Measurements from ENCODE around the gene PTPRM.
A peak's percentile ranks its signal among the peaks of the same experiment; 100 is the strongest.

DNA sequence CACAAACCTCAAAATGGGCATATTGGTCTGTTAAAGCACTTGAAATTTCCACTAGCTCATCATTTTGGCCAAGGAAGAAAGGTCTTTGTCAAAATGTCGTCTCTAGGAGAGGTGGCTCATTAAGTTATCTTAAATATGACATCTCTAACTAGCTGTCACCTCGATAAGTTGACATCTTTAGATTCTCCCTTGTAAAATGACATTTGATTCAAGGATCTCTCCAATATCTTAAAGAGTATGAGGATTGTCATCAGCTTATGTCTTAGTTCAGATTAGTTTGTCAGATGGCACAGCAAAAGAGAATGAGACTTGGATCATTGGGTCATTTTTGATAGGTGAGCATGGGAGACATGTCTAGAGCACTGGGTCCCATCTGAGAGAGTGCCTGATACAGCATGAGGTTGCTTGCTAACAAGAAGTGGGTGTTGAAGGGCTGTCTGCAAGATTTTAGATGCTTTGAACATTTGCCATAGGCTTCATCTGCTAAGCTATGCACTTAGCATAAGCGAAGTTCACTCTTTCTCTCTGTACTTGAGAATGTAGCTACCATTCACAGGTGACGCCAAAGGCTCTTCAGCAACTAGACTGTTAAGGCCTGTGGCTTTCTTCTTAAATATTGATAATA is 12.9 kb downstream of the PTPRM start:
- TF ChIP-seq EZH2 (IDR thresholded peaks at IDR 0.05; ENCODE audit: borderline replicate concordance, insufficient read depth, low read length, poor library complexity, severe bottlenecking), result no peak
- TF ChIP-seq, protein P1, sequence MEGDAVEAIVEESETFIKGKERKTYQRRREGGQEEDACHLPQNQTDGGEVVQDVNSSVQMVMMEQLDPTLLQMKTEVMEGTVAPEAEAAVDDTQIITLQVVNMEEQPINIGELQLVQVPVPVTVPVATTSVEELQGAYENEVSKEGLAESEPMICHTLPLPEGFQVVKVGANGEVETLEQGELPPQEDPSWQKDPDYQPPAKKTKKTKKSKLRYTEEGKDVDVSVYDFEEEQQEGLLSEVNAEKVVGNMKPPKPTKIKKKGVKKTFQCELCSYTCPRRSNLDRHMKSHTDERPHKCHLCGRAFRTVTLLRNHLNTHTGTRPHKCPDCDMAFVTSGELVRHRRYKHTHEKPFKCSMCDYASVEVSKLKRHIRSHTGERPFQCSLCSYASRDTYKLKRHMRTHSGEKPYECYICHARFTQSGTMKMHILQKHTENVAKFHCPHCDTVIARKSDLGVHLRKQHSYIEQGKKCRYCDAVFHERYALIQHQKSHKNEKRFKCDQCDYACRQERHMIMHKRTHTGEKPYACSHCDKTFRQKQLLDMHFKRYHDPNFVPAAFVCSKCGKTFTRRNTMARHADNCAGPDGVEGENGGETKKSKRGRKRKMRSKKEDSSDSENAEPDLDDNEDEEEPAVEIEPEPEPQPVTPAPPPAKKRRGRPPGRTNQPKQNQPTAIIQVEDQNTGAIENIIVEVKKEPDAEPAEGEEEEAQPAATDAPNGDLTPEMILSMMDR (IDR thresholded peaks at IDR 0.05; ENCODE audit: poor library complexity, severe bottlenecking), result no peak
- TF ChIP-seq MXI1 (conservative IDR thresholded peaks at IDR 0.05; ENCODE audit: poor library complexity, severe bottlenecking), result no peak
- no peak for TF ChIP-seq RAD21 (conservative IDR thresholded peaks at IDR 0.05)
- TF ChIP-seq, protein P2, sequence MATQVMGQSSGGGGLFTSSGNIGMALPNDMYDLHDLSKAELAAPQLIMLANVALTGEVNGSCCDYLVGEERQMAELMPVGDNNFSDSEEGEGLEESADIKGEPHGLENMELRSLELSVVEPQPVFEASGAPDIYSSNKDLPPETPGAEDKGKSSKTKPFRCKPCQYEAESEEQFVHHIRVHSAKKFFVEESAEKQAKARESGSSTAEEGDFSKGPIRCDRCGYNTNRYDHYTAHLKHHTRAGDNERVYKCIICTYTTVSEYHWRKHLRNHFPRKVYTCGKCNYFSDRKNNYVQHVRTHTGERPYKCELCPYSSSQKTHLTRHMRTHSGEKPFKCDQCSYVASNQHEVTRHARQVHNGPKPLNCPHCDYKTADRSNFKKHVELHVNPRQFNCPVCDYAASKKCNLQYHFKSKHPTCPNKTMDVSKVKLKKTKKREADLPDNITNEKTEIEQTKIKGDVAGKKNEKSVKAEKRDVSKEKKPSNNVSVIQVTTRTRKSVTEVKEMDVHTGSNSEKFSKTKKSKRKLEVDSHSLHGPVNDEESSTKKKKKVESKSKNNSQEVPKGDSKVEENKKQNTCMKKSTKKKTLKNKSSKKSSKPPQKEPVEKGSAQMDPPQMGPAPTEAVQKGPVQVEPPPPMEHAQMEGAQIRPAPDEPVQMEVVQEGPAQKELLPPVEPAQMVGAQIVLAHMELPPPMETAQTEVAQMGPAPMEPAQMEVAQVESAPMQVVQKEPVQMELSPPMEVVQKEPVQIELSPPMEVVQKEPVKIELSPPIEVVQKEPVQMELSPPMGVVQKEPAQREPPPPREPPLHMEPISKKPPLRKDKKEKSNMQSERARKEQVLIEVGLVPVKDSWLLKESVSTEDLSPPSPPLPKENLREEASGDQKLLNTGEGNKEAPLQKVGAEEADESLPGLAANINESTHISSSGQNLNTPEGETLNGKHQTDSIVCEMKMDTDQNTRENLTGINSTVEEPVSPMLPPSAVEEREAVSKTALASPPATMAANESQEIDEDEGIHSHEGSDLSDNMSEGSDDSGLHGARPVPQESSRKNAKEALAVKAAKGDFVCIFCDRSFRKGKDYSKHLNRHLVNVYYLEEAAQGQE (IDR thresholded peaks at IDR 0.05; ENCODE audit: borderline replicate concordance), result no peak
- TF ChIP-seq POLR2AphosphoS5 (IDR thresholded peaks at IDR 0.05), result peak; percentile 47
- TF ChIP-seq SMC3 (conservative IDR thresholded peaks at IDR 0.05; ENCODE audit: poor library complexity), result no peak
- no peak for TF ChIP-seq TAF1 (IDR thresholded peaks at IDR 0.05; ENCODE audit: low read depth)
- TF ChIP-seq EP300 (conservative IDR thresholded peaks at IDR 0.05; ENCODE audit: poor library complexity, severe bottlenecking), result peak; percentile 93
